GM21526 (cell line): ENCODE data around the gene LIMCH1.
"Not testable (repeated sequence)": the region's sequence is repeated elsewhere in the genome, so short reads cannot be mapped to it uniquely, and the experiment has no call there.

Experiments
- ATAC-seq: cut with Tn5 transposase; IDR thresholded peaks from one replicate; pipeline ENCODE4 v1.9.1; 2021; ENCODE audit warnings: moderate library complexity; ENCODE audit not compliant: unreplicated experiment, low FRiP score

The LIMCH1 gene

DNA sequence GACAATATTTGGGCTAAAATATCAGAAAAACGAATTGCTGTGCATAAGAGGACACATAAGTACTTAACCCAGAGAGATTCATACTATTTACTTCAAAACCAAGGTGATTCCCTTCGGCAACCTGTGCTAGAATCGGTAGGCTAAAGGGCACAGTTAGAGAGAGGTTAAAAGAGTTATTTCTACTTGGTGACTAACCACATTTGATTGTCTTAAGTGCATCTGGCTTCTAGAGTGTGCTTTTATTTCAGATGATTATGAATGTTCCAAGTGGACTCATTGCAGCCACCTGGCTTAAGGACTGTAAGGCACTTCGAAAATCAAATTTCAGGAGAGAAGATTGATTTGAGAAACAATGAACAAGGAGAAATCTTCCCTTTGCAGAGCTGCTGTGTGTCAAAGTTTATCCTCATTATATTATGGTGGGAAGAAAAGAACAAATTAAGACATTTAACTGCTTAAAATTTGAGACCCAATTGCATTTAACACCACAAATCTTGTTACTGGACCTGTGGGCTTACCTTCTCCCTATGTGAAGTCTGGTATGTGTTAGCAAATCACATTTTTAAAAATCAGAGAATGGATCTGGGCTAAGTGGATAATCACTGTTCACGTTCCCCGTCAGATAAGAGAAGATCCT is 176.5 kb downstream of the LIMCH1 start:
- ATAC-seq, result no peak

DNA sequence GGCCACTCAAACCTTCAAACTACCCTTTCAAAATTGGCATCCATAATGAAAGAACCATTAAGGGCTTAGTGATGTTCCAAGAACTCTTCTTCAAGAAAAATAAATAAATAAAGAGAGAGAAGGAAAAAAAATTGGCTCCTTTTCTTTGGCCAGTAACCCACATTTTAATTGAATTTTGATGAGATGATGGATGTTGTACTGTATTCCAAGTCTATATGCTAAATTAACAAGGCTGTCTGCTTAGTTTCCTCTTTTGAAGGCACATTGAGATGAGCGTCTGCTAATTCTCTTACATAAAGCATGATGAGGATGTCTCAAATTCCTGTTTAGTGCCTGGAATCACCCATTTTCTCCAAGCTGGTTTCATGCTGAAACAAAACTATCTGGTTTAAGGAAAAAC is 177.2 kb downstream of the LIMCH1 start:
- ATAC-seq, result no peak

DNA sequence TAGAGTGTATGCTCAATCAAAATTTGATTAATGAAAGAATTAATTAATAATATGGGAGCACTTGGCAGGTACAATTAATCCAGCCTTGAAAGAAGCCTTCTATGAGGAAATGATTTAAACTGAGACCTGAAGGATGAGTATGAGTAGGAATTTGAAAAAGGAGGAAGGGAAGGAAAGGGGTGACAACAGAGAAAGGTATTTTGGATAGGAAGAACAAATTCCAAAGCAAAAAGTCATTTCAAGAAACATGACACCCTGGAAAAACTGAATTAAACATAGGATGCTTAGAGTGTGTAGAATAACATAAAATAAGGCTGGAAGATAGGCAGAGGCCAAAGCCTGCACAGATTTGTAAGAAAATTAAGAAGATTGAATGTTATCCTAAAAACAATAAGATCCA is 180.9 kb downstream of the LIMCH1 start:
- no peak for ATAC-seq

DNA sequence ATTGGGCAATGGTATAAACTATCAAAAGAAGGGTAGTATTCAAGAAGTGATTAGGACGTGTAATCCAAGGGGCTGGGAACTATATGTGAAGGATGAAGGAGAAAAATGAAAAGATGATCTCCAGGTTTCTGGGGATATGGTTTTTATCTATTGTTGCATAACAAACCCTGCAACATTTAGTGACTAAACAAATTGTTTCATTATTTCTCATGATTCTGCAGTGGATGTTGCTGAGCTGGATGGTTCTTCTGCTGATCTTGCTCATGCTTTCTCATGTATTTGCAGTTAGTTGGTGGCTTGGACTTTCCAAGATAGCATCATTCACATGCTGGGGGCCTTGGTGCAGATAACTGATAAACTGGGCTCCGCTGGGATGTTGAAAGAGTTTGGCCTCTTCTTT is 181.5 kb downstream of the LIMCH1 start:
- no peak for ATAC-seq

DNA sequence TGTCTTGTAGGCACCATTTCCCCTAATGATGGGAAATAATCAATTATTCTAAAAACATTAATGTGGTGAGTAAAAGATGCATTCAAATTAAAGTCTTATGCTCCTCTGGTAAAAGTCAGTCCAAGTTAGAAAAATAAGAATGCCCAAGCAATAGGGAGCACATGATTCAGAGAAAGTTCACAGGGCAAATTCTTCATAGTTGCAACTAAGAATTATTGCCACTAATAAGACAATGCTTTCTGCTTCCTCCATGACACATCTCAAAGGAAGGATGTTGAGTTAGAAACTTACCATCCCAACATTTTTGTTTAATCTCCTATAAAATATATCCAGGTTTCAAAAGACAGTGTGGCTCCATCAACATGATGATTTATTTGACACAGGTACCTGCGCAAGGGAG is 184.2 kb downstream of the LIMCH1 start:
- no peak for ATAC-seq

DNA sequence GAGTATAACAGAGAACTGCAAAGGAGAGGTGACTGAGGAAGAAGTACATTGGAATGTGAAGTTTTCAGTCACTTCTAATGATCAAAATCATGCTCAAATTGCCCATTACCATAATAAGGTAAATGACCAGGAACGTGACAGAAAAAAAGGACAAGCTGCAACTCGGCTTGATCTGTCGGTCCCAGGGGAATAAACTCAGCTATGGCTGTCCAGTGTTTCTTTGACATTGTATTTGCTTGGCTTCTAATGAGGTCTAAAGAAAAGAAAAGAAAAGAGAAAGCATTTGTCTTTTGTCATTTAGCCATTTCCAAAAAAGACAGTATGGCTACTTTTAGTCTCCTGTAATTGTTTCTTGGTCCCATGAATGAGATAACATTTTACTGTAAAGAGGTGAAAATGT is 185.3 kb downstream of the LIMCH1 start:
- ATAC-seq, result no peak

DNA sequence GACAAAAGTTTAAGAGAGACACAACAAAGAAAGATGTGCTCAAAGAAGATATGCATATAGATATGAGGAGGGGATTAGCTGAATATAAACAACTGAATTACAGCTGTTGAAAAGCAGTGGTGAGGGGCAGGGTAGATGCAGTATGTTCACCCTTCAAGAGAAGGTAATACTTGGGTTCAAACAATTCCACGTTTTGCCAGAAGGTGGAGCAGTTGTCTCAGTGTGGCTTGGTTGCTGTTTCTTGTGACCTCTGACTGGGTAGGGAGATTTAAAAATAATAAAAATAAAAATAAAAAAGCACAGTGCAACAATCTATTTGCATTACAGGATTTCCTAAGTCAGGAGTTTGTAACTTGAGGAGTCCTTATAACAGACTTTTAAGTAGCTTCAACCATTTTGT is 187.3 kb downstream of the LIMCH1 start:
- no peak for ATAC-seq

DNA sequence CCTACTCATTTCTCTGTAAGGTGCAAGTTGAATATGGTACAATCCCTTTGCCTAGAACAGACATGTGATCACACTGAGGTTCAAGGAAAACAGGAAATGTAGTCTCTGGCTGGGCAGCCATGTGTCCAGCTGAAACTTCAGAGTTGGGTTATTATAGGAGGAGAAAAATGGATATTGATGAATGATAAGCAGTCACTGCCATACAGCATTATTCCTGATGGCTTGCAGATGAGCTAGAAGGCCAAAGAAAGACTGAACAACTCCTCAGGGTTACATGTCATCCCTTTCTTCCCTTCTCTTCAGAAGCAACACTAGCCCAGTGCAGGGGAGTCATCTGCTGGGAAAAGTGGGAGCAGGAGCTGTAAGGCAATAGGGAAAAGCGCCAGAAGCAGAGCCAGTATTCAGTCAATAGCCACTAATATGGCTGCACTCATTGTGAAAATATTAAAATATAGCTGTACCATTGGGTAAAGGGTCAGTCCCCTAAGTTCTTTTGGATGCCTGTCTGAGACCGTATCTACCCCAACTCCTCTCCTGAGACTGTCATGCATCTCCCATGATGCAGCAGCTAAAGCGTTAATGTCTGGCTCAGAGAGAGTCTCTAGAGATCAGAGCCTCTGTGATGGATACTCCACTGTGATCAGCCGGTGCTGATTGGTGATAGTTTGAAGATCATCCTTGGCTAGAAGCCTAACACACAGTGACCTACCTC is 190.1 kb downstream of the LIMCH1 start:
- no peak for ATAC-seq

DNA sequence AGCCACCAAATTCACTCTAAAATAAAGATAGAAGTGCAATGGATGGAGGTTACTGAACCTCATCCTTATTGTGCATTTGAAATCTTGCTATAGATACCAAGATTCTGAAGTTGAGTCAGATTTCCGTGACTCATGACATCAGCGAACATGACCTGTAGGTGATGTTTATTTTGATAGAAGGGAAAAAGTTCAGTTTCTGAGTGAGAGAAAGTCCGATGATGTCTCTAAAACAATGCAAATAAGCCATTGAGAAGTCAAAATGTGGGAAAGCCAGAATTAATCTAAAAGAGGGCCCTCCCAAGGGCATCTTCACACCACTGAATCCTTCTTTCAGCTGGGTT is 190.6 kb downstream of the LIMCH1 start:
- no peak for ATAC-seq

DNA sequence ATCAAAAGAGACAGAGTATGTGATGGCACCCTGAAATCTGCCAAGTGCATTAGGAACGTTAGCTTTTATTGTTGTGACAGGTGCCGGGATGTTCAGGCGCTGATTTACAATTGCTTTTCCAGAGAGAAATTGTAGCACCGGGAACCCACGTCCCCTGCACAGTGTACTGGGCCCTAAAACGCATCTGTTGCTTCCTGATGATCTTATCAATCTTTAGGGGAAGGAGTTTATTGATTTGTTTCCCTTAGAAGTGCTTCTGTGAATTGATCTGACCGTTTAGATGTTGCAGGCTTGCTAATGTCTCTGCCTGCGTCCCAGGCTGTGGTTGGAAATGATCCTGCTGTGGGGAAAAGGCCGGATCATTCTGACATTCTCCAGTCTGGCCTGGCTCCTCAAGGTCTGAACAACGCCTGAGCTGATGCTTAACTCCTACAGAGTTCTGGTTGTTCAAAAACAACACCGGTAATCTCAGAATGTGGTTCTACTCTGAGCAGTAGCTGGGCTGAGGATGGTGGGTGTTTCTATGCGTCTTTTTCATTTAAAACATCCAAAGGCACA is 193.7 kb downstream of the LIMCH1 start:
- no peak for ATAC-seq

DNA sequence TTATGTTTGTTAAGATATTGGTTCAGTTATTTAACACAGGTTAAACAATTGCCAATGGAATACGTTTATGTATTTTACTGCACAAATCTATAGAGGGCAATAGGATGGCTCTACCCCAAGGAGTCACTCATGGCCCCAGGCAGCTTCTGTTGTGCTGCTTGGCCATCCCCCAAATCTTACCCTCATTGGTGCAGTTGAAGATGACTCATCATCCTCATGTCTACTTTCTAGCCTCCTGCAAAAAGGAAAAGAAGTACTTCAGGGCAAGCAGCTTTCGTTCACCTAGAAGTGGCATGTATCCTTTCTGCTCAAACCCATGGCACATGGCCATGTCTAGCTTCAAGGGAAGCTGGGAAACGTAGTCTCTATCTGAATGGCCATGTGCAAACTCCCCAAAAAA is 196.4 kb downstream of the LIMCH1 start:
- no peak for ATAC-seq

DNA sequence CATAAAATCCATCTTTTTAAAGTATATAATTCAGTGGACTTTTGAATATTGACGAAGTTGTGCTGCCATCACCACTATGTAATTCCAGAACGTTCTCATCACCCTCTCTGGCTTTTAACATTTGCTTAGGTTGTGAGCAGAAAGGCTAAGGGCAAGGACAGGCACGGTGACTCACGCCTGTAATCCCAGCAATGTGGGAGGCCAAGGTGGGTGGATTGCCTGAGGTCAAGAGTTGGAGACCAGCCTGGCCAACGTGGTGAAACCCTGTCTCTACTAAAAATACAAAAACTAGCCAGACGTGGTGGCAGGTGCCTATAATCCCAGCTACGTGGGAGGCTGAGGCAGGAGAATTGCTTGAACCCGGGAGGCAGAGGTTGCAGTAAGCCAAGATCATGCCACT is 199.5 kb downstream of the LIMCH1 start:
- not testable (repeated sequence) for ATAC-seq

DNA sequence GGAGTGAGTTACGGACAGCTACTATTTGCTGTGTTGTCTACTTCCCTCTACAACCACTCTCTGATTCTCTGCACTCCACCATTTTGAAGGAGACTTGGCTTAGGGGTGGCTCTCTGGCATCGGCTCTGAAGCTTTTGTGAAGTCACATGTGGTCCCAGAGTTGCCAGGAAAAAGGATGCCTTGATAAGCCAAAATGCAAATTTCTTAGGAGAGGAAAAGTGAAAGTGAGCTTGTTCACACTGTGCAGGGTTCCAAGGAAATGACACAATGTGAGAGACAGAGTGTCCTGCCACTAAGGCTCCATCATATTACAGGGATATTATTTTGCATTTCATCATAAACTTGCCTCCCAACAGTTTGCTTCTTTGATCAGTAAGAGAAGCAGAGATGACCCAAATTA is 203.4 kb downstream of the LIMCH1 start:
- no peak for ATAC-seq

DNA sequence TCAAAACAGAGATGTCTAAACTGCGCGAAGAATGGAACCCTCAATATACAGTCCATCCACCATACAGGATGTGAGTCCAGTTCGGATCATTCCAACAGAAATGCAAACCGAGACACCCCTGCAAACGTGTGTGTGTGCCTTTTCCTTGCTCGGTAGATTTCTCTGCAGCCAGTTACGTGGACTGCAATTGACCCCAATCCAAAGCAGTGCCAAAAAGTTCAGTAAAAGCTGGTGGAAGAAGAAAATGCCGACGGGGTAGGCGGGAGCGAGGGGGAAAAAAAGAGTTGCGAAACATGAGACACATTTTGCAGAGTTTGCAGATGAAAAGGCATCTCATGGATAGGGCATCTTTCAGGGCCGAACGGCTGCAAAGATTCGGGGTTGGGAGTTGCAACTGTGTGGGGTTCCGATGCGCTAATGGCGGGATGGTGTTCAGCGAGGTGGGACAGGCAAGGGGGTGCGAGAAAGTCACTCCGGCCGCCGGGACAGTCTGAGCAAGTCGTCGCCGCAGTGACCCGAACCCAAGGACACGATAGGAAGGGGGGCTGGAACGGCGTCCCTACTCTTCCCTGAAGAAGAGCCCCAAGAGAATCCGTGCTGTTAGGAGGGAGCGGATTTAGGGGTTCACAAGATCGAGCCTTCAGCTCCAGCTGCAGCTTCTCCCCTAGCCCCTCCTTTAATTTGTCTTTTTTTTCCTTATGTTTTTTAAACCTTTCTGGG is 206.8 kb downstream of the LIMCH1 start:
- no peak for ATAC-seq

DNA sequence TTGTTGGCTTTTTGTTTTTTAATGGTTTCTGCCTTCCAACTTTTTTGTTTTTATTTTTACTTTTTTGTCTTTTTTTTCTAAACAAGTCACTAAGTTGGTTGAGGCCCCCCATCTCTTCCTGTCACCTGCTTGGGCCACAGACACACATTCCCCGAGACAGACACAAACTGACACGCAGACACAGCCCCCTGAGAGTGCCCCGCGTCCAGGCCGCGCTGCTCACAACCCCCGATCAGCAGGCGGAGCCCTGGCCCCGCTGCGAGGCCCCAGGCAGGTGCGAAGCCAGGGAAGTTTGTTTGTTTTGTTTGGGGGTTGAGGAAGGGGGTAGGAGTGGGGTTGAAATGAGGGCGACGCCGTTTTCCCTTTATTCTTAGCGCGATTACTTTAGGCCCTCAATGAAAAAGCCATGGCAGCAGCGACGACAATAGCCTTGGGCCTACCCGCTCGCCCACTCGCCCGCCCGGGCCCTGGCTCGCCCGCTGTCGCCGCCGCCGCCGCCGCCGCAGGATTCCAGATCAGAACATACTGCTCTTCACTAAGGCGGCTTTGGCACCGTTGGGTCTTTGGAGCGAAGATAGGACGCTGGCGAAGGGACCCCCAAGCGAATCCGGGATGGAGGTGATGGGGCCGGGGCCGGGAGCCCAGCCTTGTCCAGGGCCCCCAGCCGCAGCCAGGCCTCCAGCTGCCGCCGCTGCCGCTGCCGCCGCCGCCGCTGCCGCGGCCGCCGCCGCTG is 207.5 kb downstream of the LIMCH1 start:
- ATAC-seq, result no peak

DNA sequence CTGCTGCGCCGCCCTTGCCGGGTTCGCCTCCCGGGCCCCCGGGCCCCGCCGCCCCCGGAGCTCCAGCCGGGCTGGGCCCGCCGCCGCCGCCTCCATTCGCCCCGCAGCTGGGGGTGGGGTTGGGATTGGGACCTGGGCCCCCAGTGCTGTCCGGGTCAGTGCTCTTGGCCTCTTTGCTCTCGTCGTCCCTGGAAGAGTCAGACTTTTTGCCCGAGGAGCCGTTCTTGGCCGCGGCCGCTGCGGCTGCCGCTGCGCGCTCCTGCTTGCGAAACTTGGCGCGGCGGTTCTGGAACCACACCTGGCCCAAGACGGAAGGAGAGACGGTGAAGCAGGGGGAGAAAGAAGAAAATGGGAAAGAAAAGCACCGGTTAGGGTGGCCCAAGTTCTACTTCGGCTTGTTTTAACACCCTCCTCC is 208.1 kb downstream of the LIMCH1 start:
- ATAC-seq, result no peak

DNA sequence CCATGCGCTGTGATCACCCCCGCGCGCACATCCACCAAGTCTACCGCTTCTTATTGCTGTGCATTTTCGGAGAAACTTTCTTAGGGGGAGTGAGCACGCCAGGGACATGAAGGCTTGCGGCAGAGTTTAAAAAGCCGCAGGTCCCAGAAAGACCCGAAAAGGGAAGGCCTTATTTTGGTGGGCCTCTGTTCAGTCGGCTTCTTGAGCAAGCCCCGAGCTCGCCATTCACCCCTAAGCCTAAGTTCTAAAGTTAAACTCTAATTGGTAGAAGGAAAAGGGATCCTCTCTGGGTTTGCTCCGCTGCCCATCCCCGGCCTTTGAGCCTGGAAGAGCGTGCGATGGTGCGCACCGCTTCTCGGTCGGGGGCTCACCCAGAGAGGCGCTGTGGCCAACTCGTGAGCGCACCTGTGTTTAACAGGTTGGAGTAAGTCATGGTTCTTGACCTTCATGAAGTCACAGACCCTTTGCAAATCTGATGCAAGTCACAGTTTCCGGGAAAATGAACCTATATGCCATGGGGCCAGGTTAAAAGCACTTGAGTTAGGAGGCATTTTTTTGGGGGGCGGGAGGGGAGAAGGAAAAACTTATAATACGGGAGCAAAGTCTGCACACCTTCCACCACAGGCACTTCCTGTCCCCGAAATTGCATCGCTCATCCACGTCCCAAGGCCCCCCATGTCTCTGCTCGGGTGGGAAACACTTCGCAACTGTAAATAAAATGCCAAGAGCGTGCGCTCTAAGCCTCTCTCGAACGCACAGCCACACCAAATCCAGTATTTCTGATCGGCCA is 208.7 kb downstream of the LIMCH1 start:
- no peak for ATAC-seq

DNA sequence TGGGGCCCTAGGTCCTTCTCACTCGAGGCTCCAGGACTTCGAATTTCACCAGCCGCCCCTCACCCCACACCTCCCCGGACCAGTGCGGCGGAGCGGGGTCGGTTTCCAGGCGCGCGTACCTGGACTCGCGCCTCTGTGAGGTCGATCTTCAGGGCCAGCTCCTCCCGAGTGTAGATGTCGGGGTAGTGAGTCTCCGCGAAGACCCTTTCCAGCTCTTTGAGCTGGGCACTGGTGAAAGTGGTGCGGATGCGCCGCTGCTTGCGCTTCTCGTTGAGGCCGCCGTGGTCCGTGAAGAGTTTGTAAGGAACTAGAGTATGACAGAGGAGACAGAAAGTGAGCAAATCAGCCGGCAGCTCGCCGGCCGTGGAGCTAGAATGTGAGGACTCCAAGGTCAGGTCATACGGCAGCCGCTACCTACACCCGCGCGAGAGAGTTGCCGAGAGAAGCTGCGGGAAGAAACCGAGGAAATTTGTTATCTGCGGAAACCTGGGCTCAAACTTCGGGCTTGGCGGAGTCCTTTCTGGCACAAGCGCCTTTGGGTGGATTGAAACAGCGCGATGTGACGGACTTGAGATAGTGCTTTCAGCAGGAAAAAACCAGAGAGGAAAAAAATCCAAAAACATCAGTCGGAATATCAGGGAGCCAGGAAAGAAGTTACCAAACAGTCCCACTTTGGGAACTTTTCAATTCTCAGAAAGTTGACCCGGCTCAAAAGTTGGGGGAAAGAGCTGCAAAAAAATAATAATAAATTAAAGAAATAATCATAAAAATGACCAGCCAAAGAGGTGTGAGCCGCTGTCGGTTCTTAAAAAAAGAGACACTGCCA is 209.5 kb downstream of the LIMCH1 start:
- no peak for ATAC-seq

DNA sequence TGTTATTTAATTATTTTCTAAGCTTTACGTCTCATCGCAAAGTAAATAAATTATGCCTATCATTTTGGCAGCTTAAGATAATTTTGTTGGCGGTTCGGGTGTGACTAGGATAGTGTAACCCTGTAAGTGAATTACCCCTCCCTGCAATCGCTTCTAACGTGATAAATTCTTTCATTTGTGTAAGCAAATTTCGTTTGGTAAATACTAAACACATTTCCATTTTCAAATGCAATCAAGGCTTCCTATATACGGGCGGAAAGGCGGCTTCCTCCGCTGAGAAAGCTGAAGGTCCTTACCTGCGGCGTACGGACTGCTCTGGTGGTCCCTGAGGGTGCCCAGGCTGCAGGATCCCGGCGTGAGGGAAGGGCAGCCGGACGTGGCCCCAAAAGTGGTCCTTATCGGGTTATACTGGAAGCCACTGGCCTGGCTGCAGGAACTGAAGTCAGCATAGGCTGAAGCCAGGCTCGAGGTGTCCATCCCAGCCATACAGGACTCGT is 210.2 kb downstream of the LIMCH1 start:
- ATAC-seq, result no peak
